Measurements from ENCODE around the gene ZSCAN20. TPM values are rescaled to one million over a fixed set of nuclear protein-coding genes. Genes with fewer than 3 reads are reported as not detected.

The ZSCAN20 gene
- 7.3 TPM for total RNA-seq (ENCODE audit: unreplicated experiment)
- long read RNA-seq, partial matches to known transcripts = 0 of 1 reads
- long read RNA-seq, other reads (novel, unspliced or antisense) = 1 of 1 reads

DNA sequence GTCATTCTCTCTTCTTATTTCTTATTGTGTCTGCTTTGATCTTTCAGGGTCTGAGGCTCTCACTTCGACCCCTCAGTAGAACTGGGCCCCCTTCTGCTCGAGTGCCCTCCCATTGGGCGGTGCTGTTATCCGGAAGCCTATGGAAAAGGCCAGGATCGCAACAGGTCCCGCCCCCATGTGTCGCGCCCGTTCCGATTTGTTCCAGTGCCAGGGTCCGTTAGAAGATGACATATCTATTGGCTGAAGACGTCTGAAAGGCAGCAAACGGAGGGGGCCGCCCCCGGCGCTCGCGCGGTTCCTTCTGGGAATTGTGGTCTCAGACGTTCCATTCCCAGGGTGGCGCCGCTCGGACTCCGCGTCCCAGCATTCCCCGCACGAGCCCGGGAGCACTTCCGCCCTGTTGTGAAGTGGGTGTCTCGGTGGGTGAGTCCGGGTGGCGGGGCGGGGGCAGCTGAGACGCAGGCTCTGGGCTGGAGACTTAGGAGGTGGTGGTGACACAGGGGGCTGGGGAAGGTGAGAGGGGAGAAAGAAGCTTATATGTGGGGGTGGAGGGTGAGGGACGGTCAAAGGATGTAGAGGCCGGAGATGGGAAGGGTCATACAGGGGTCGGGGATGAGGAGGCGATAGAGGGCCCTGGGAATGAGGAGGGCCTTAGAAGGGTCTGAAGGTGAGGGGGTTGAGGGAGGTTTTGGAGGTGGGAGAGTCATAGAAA, at the start of gene ZSCAN20:
TSS of gene ZSCAN20 (plus strand) at position 377 of the 712 bp plus-strand sequence. CDS start 6,644 bp downstream, outside the sequence.
- peak within 1 kb of the TSS; percentile 94 for H3K4me3 Mint-ChIP-seq (ENCODE audit: unreplicated experiment)
- TF ChIP-seq, protein P1, sequence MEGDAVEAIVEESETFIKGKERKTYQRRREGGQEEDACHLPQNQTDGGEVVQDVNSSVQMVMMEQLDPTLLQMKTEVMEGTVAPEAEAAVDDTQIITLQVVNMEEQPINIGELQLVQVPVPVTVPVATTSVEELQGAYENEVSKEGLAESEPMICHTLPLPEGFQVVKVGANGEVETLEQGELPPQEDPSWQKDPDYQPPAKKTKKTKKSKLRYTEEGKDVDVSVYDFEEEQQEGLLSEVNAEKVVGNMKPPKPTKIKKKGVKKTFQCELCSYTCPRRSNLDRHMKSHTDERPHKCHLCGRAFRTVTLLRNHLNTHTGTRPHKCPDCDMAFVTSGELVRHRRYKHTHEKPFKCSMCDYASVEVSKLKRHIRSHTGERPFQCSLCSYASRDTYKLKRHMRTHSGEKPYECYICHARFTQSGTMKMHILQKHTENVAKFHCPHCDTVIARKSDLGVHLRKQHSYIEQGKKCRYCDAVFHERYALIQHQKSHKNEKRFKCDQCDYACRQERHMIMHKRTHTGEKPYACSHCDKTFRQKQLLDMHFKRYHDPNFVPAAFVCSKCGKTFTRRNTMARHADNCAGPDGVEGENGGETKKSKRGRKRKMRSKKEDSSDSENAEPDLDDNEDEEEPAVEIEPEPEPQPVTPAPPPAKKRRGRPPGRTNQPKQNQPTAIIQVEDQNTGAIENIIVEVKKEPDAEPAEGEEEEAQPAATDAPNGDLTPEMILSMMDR (IDR thresholded peaks at IDR 0.05; ENCODE audit: unreplicated experiment) = no peak
- peak; percentile 95 for DNase-seq (ENCODE audit: low spot score)
- peak within 1 kb of the TSS; percentile 87 for H3K27ac Mint-ChIP-seq (ENCODE audit: unreplicated experiment)
- H3K4me1 Mint-ChIP-seq (ENCODE audit: unreplicated experiment) = peaks cover 19% of the 10 kb centered on the region
- no peaks in the 10 kb centered on the region for H3K36me3 Mint-ChIP-seq (ENCODE audit: low read depth, unreplicated experiment)
- peaks cover 10% of the 10 kb centered on the region for H3K27me3 Mint-ChIP-seq (ENCODE audit: unreplicated experiment)
- no peaks in the 10 kb centered on the region for H3K9me3 Mint-ChIP-seq (ENCODE audit: unreplicated experiment)

DNA sequence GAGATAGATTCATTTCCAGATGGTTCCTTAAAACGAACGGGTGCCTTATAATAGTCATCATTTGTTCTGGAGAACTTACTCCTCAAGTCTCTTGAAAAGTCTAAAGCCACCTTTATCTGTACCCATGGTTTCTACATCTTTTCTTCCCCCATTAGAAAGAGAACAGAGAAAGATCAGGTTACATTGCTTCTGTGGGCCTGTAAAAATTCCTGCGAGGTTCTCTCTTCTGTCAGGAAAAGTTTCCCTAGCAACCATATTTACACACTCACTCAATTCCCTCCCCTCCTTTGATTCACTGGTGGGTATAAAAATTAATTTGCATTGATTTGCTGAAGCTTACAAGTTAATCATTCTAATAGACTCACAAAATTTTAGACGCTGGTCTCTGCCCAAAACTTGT, 48.2 kb upstream of the ZSCAN20 start:
- Mint-ChIP-seq H3K27ac (ENCODE audit: unreplicated experiment) (no peak overlapping the region), H3K9me3 (ENCODE audit: unreplicated experiment) (no peaks in the 10 kb centered on the region), H3K4me3 (ENCODE audit: unreplicated experiment) (no peak overlapping the region), H3K4me1 (ENCODE audit: unreplicated experiment) (peaks cover 31% of the 10 kb centered on the region), H3K36me3 (ENCODE audit: low read depth, unreplicated experiment) (peaks cover 14% of the 10 kb centered on the region), H3K27me3 (ENCODE audit: unreplicated experiment) (peaks cover 2% of the 10 kb centered on the region)
- TF ChIP-seq, protein P1 (IDR thresholded peaks at IDR 0.05; ENCODE audit: unreplicated experiment) = no peak
- no peak for DNase-seq (ENCODE audit: low spot score)

DNA sequence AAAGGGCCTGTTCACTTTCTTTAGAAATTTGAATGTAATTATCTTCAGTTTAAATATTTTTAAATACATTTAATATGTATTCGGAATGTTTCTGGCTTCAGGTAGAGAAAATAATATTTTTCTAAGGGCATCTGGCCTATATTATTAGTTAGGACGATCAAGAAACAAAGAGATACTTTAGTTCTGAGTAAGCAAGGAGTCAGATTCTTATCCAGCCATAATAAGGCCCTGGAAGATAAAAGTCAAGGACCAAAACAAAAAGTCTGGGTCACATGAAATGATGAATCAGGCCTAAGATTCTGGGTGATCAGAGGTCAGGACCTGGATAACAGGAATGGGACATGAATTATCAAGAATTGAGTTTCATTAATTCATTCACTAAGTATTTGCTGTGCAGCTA, 47.8 kb upstream of the ZSCAN20 start:
- H3K4me3 Mint-ChIP-seq (ENCODE audit: unreplicated experiment) = no peak overlapping the region
- DNase-seq (ENCODE audit: low spot score) = no peak
- peaks cover 2% of the 10 kb centered on the region for H3K27me3 Mint-ChIP-seq (ENCODE audit: unreplicated experiment)
- H3K27ac Mint-ChIP-seq (ENCODE audit: unreplicated experiment) = no peak overlapping the region
- peaks cover 28% of the 10 kb centered on the region for H3K4me1 Mint-ChIP-seq (ENCODE audit: unreplicated experiment)
- peaks cover 12% of the 10 kb centered on the region for H3K36me3 Mint-ChIP-seq (ENCODE audit: low read depth, unreplicated experiment)
- no peaks in the 10 kb centered on the region for H3K9me3 Mint-ChIP-seq (ENCODE audit: unreplicated experiment)
- TF ChIP-seq, protein P1 (IDR thresholded peaks at IDR 0.05; ENCODE audit: unreplicated experiment) = no peak

DNA sequence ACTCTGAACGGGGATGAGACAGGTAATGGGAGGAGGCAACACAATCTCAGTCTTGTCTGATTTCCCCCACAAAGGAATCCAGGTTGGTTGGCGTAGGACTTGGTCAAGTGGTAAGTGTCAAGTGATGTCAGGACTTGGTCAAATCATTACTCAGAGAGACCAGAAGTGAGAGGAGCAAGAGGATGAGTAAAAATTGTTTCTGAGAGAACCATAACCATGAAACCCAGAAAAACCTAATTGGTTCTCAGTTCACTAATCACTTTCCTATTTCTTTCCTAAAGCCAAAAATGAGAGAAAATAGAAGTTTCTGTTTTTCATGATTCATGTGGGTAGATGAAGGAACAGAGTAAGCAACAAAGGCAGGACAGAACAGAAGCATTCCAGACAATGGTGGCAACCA, 46.5 kb upstream of the ZSCAN20 start:
- TF ChIP-seq, protein P1 (IDR thresholded peaks at IDR 0.05; ENCODE audit: unreplicated experiment) = no peak
- Mint-ChIP-seq H3K4me3 (ENCODE audit: unreplicated experiment) (no peak overlapping the region), H3K9me3 (ENCODE audit: unreplicated experiment) (no peaks in the 10 kb centered on the region), H3K27ac (ENCODE audit: unreplicated experiment) (peak overlapping the region; percentile 7), H3K4me1 (ENCODE audit: unreplicated experiment) (peaks cover 20% of the 10 kb centered on the region), H3K36me3 (ENCODE audit: low read depth, unreplicated experiment) (peaks cover 12% of the 10 kb centered on the region), H3K27me3 (ENCODE audit: unreplicated experiment) (peaks cover 2% of the 10 kb centered on the region)
- DNase-seq (ENCODE audit: low spot score) = no peak

DNA sequence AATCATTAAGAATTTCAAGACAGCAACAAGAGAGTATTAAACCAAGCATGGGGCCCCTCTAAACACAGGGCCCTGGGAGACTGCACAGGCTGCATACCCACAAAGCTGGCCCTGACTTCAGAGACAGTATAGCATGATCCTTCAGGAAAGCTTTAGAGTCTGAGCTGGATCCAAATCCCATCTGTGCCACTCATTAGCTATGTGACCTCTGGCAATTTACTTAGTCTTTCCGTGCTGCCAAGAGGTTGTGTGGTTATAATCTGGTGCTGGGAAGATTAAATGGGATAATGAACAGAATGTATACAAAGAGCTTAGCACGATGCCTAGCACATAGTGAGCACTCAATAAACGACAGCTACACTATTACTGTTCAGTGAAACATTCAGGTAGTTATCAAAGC, 45.5 kb upstream of the ZSCAN20 start:
- H3K4me1 Mint-ChIP-seq (ENCODE audit: unreplicated experiment) = peaks cover 12% of the 10 kb centered on the region
- no peaks in the 10 kb centered on the region for H3K9me3 Mint-ChIP-seq (ENCODE audit: unreplicated experiment)
- peaks cover 14% of the 10 kb centered on the region for H3K36me3 Mint-ChIP-seq (ENCODE audit: low read depth, unreplicated experiment)
- H3K27me3 Mint-ChIP-seq (ENCODE audit: unreplicated experiment) = peaks cover 2% of the 10 kb centered on the region
- no peak overlapping the region for H3K27ac Mint-ChIP-seq (ENCODE audit: unreplicated experiment)
- TF ChIP-seq, protein P1 (IDR thresholded peaks at IDR 0.05; ENCODE audit: unreplicated experiment) = no peak
- no peak overlapping the region for H3K4me3 Mint-ChIP-seq (ENCODE audit: unreplicated experiment)
- no peak for DNase-seq (ENCODE audit: low spot score)
